Measurements from ENCODE around the gene ZNF236.

GRCh38 chr18:76788571-76789317 lies 33.6 kb upstream of the ZNF236 start:
- no peak for TF ChIP-seq NFE2L2 (conservative IDR thresholded peaks at IDR 0.05; ENCODE audit: low read length)
- no peak for TF ChIP-seq POLR2A (IDR thresholded peaks at IDR 0.05; ENCODE audit: low read length)
- no peak for TF ChIP-seq CTCF (IDR thresholded peaks at IDR 0.05)
- no peak for TF ChIP-seq NR3C1 (IDR thresholded peaks at IDR 0.05)
- TF ChIP-seq RCOR1 (IDR thresholded peaks at IDR 0.05; ENCODE audit: low read depth, low read length) = no peak
- TF ChIP-seq HOXB13 (CRISPR knock-in tag; IDR thresholded peaks at IDR 0.05; ENCODE audit: low read depth) = no peak
- TF ChIP-seq EHF (CRISPR knock-in tag; IDR thresholded peaks at IDR 0.05) = no peak

Data from A549 (cell line).